GM19324 (cell line): Measurements from ENCODE around the gene TACR2.
"Not testable (repeated sequence)": the region's sequence is repeated elsewhere in the genome, so short reads cannot be mapped to it uniquely, and the experiment has no call there.

Experiments used
- ATAC-seq: cut with Tn5 transposase; IDR thresholded peaks from one replicate; pipeline ENCODE4 v1.9.1; 2021; ENCODE audit warnings: mild to moderate bottlenecking, moderate library complexity; ENCODE audit not compliant: unreplicated experiment, low FRiP score

The TACR2 gene

DNA sequence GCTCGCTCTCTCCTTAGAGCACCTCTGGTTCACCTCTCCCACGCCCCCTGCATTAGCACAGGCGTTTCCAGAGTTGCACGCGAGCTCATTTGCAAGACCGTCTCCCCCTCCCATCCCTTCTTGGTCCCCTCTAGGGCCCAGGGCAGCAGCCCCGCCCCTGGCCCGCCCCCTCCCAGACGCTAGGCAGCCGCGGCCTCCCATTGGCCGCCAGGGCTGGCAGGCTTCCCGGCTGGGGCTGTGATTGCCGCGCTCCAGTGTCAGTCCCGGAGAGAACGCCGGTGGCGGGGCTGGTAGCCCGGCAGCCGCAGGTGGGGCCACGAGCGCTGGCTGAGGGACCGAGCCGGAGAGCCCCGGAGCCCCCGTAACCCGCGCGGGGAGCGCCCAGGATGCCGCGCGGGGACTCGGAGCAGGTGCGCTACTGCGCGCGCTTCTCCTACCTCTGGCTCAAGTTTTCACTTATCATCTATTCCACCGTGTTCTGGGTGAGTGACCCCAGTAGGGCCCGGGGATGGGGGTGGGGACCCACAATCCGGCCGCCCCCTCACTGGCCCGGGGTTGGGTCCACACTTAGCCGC, 34.6 kb upstream of the TACR2 start, which contains the start of gene TSPAN15:
TSS of gene TSPAN15 (plus strand) at position 257 of the 575 bp plus-strand sequence. CDS start at position 387, 130 bp downstream.
- peak; percentile 74 for ATAC-seq

DNA sequence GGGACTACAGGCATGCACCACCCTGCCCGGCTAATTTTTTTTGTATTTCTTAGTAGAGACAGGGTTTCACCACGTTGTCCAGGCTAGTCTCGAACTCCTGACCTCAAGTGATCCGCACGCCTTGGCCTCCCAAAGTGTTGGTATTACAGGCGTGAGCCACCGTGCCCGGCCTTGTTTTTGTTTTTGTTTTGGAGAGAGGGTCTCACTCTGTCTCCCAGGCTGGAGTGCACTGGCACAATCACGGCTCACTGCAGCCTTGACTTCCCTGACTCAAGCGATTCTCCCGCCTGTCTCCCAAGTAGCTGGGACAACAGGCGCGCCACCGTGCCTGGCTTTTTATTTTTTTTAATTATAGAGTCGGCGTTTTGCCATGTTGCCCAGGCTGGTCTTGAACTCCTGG, 33.7 kb upstream of the TACR2 start:
- not testable (repeated sequence) for ATAC-seq

DNA sequence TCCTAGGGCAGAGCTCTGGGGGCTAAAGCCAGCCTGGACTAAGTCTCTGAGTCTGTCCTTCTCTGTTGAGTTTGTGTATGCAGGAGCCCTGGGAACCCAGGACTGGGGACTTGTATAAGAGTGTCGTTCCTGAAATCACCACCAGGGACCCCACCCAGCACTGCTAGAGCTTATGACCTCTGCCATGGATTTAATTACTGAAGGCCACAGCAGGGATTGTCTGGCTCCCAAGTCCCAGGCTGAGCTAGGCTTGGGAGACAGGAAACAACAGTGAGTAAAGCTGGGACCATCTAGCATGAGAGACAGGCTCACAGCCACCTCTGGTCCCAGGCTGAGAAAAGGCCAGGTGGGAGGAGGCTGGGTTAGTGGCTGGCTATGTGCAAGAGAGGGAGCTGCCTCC, 33.1 kb upstream of the TACR2 start:
- no peak for ATAC-seq

DNA sequence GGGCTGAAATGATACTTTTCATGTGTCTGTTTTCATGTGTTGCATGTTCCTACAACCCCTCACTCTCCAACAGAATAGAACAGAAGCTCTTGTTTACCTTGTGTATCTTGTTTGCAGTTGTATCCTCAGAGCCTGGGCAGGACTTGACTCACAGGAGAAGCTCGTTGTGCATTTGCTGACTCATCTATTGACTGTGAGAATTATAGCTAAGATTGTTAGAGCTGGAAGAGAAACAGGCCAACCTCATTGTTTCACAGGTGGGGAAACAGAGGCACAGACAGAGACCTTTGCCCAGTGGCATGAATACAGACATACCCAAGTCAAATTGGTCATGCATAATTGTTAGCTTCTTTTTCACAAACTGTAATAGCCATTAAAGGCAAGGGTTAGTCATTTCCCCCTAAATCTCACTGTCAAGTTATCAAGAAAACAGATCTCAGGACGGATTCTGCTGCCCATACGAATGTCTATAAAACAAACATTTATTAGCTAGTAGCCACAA, 30.0 kb upstream of the TACR2 start:
- ATAC-seq, result no peak

DNA sequence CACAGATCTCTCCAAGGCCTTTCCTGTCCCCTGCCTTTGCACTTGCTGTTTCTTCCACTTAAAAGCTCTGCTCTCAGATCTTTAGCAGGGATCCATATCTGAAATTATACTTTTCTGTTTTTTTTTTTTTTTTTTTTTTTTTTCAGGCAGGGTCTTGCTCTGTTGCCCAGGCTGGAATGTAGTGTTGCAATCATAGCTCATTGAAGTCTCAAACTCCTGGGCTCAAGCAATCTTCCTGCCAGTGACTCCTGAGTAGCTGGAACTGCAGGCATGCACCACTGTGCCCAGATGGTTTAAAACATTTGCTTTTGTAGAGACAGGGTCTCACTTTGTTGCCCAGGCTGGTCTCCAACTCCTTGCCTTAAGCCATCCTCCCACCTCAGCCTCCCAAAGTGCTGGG, 29.5 kb upstream of the TACR2 start:
- no peak for ATAC-seq

DNA sequence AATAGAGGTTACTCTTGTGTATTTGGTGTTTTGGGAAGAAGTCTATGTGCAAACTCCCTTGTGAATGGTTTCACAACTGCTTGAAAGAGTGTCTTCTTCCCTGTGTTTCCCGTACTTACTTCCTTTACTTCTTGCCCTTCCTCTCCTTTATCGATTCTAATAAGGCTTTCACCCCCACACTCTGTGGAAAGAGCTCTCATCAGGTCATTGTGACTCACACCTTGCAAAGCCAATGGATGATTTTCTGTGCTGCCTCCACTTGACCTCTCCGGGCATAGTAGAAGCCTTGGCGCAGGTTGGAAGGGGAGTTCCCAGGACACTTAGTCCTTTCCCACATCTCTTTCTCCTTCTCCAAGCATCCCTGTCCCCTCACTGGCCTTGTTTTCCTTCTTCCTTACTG, 28.3 kb upstream of the TACR2 start:
- no peak for ATAC-seq

DNA sequence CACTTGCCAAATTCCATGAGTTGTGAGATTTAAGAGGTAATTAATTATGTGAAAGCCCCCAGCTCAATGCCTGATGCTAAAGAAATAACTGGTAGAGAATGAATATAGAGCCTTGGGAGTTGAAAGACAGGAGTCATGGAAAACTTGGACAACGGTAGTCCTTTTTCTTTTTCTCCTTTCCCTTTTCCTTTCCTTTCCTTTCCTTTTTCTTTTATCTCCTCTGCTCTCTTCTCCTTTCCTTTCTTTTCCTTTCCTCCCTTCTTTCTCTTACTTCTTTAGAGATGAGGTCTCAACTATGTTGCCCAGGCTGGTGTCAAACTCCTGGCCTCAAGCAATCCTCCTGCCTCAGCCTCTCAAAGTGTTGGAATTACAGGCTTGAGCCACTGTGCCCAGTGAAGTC, 26.6 kb upstream of the TACR2 start:
- ATAC-seq, result no peak

DNA sequence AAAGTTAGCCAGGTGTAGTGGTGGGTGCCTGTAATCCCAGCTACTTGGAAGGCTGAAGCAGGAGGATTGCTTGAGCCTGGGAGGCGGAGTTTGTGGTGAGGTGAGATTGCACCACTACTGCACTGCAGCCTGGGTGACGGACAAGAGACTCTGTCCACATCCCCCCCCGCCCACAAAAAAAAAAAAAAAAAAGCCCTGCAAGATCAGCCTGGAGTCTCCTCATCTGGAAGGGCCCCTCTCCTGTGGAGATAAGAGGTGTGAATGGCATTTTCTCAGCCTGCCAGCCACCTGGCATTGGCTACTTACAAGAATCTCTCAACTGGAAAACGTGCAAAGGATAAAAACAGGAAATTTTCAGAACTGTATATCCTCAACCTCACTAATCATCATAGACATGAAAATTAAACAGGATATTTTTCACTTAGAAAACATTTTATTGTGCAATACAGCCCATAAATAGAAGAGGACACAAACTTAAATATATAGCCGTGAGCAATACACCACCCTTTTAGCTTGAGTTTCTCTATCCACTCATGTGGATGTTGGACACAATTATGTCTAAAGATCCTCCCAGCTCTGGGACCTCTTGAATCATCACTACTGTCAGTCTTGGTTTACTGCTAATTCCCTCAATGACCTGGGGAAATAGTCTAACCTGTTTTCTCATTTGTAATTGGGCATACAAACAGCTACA, 23.2 kb upstream of the TACR2 start:
- no peak for ATAC-seq

DNA sequence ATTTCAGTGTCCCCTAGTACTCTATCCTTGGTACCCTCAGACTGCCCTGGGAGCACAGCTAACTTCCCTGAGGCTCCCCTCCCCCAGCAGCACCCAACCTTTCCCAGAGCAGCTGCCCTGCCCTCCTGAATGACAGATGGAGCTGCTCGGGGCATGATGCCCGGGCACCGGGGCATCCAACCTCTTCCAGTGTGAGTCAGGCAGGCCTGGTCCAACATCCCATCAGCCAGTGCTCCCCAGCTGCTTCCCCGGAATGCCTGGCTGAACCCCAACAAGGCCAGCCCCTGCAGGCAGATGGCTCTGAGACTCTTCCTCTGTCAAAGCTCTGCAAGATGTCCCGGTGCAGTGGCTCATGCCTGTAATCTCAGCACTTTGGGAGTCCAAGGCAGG, 22.6 kb upstream of the TACR2 start:
- ATAC-seq, result no peak

DNA sequence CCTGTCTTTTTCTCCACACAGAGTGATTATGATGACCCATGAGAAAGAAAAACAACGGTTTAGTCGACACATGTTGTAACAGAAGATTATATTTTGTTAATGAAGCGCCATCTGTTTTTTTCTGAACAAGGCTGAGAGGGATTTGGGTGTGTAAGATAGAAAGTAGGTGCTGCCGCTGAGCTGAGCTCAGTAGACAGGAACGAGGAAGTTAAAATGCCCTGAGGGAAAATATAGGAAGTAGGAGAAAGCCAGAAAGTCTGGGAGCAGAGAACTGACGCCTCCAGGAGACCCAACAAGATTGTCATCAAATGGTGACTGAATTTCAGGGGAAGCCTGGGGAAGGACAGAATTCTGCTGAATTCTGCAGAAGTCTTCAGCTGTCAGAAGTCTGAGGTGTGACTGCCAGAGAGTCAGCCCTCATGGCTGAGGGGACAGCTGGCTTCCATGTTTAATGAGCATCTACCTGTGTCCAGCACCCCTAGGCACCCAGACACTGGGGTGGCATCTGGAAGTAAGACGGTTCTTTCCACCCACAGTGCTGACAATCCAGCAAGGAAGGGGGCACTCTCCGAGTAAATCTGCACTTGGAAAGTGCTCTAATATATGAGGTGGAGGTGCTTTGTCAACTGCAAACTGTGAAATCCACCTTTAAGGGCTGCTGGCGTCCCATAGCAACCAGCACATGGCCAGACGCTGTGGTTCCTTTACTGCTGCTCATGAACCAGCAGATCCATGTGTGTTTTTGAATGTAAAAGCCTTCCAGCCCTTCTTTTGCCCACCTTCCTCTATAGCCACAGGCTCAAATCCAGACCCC, 22.0 kb upstream of the TACR2 start:
- ATAC-seq, result no peak

DNA sequence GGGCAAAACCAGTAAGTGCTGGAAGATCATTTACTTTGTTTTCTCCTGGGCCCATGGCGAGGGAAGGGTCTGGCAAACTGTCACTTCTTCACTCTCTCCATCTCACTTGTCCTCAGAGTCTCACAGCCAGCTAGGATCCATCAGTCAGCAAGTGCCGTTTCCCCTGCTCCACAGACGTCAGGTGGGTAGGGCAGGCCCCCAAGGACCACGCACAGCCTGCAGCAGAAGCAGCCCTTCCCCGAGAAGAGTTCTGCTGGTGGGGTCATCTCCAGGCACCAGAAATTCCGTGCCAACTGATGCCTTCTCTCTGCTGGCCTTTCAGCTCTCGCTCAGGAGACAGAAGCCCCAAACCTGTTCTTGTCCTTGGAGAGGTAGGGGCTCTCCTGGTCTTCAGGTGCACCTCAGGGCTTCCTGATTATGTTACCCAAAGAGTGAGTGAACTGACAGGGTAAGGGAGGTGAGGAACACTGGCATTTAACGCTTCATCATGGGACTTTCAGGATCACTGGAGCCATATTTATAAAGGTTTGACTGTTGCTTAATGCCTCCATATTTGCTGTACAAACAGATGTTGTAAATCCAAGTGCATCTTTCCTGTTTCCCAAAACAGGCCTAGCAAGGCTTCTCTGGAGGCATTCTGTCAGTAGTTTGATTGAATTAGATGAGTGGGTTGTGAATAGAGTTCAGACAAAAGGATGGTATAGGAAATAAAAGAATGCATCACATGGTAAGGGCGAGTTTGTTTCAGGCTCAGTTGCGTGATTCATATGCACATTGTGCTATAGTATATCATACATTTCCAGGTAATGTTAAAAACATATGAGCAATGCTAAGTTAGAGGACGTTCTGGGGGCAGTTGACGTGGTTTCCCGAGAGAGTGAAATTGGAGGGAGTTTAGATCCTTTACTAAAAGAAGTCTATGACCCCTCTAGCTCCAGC, 20.9 kb upstream of the TACR2 start:
- no peak for ATAC-seq

DNA sequence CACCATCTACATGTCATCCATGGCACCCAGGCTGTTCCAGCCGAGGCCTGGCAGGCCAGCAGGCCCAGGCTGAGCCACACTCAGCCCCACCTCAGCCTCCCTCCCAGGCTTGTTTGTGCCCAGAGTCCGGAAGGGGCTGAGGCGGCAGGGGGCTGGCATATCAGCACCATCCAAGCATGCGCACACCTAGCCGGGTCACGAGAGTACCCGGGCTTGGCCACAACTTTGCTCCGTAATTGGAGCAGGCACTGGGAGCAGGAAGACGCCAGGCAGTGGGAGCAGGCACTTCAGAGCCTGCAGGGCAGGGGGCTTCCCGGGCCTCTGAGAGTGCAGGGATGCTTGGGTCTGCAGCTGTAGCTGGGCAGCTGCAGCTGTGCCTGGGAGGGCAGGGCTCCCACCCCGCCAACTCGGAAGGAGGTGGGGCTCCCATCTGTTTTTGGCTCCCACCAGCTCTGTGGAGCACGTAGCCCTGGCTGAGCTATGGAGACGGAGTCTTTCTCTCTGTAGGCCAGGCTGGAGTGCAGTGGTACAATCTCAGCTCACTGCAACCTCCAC, 19.3 kb upstream of the TACR2 start:
- no peak for ATAC-seq

DNA sequence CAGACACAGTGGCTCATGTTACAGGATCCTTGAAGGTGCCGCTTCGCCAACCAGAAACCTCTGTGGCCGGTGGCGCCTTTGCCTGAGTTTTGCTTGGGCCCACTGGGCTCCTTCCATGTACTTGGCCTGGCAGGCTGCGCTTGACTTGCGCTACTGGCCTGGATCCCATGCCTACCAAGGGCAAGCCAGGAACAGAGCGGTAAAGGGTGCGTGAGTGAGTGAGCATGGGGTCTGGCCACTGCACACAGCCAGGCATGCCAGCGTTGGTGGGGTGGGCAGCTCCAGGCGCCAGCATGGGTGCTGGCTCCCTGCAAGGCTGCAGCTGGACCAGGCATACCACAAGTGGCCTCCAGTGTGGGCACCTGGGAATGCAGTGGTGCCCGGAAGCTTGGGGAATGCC, 18.2 kb upstream of the TACR2 start:
- no peak for ATAC-seq

DNA sequence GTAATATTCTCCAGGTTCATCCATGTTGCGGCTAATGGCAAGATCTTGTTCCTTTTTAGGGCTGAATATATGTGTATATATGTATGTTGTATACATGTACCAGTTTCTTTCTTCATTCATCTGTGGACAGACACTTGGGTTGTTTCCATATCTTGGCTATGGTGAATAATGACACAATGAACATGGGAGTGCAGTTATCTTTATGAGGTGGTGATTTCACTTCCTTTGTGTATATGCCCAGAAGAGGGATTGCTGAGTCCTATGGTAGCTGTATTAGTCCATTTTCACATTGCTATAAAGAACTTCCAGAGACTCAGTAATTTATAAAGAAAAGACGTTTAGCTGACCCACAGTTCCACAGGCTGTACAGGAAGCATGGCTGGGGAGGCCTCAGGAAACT, 17.5 kb upstream of the TACR2 start:
- no peak for ATAC-seq

DNA sequence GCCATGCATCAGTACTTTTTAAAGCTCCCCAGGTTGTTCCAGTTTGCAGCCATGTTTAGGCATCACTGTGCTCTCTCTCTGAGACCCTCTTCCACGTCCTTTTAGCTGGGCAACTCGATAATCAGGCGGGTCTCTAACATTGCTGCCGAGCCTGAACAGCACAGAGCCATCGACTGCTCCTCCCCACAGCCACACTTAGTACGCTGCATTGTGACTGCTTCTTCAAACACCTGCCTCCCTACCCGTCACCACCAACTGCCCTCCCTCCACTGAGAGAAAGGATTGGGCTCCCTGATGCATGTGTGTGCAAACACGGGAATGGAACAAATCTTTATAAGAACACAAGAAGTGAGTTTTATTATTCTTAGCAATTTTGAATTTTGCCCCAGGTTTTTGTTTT, 11.4 kb upstream of the TACR2 start:
- no peak for ATAC-seq

DNA sequence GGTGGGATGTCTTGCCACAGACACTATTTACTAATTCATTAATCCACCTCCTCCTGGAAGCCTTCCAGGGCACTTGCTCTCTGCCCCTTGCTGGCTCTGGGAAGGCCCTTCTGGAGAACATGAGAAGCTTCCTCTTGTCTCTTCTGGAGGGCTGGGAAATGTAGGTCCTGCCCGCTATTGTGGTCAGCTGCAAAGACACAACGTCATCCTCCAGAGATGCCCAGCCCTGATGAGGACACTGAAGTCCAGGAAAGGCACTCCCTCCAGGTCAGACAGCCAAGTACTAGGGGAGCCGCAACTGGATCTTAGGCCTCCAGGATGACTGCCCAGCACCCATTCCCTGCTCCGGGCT, 9.6 kb upstream of the TACR2 start:
- ATAC-seq, result no peak

DNA sequence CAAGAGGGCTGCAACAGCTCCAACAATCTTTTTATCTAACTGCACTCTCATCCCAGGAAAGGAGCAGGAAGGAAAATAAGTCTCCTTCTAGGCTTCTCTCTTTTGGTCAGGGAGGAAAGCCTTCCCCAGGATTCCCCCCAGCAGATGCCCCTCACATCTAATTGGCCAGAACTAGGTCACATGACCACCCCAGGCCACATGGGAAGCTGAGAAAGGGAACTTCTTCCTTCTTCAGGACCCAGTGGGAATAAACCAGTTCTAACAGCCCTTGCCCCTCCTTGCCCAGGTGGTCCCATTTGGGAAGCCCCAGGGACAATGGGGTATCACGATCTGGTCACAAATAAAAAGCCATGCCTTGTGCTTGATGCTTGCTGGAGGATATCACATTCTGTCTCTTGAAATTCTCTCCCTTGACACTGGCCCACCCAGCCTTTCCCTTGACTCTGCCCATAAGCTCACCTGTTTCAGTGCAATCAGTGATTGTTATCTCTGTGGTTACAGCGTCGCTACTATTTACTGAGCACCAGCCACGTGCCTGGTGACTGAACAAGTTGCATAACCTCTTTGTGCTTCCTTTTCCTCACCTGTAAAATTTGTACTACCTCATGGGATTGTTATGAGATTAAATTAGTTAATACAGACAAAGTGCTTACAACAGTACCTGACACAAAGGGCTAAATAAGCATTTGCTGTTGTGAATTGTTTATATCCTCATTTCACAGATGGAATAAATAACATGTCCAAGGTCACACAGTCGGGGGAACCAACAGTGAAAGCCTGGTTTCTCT, 9.0 kb upstream of the TACR2 start:
- no peak for ATAC-seq

DNA sequence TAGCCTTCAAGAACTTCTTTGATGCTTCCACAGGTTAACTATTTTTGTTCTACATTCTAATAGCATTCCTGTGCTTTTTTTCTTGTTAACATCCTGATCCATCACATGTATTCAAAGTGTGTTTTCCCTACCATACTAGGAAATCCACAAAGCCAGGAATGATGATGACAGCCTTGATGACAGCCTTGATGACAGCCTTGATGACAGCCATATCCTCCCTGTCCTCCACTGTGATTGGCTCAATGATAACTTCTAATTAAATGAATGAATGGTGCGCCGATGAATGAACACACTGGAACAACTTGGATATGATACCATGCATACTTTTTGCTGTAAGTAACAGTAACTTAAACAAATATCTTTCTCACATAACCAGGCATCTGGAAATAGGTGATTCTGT, 8.3 kb upstream of the TACR2 start:
- no peak for ATAC-seq

DNA sequence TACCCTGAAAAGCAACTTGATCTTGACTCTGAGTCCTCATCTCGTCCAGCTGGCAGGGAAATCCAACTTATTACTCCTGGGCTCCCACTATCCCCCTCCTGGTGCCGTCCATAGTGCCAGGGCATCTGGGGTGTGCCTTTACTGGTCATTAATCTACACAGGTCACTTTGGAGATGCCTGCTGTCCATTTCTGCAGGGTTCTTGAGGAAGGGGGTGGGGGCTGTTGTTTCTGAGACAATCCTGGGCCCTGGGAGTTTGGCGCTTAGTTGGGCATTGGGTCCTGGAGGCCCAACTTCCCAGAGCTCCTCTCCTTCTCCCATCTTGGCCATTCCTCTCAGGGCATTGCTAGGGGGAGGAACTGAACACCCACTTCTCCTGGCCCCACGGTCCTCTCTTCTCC, 6.0 kb upstream of the TACR2 start:
- ATAC-seq, result no peak
